Measurements from ENCODE around the gene RPTOR.

The RPTOR gene

GRCh38 chr17:80665792-80666191, 121.2 kb downstream of the RPTOR start:
- H2AFZ ChIP-seq (ENCODE audit: low read length) = no peak overlapping the region
- peaks cover 15 to 25% of the 10 kb centered on the region in 2 donors for H3K4me1 ChIP-seq (ENCODE audit: control insufficient read depth in 2 of 2, insufficient read depth in 1 of 2, low read depth in 1 of 2, low read length in 2 of 2)
- no peak overlapping the region for H2BK120ac ChIP-seq (ENCODE audit: low read depth, low read length)
- H3K18ac ChIP-seq (ENCODE audit: low read length) = no peak overlapping the region
- H4K8ac ChIP-seq (ENCODE audit: low read depth, low read length) = no peak overlapping the region
- no peak overlapping the region for H3K4me2 ChIP-seq (ENCODE audit: insufficient read depth, low read length, poor library complexity, severe bottlenecking)
- H3K9ac ChIP-seq (ENCODE audit: low read depth, low read length, poor library complexity) = no peak overlapping the region
- no peaks in the 10 kb centered on the region for H3K27me3 ChIP-seq (ENCODE audit: control insufficient read depth in 3 of 3, insufficient read depth in 3 of 3, low read depth in 1 of 3, low read length in 3 of 3)
- no peak for DNase-seq (ENCODE audit: low spot score)
- no peak overlapping the region for H4K91ac ChIP-seq (ENCODE audit: low read depth, low read length, poor library complexity)
- no peak overlapping the region for H2BK12ac ChIP-seq (ENCODE audit: low read length)
- no peak overlapping the region for H3K4me3 ChIP-seq (ENCODE audit: low read length in 2 of 2)
- no peak overlapping the region for H2BK5ac ChIP-seq (ENCODE audit: low read length)
- no peaks in the 10 kb centered on the region for H3K36me3 ChIP-seq (replicated peaks in 1 of 2; ENCODE audit: control insufficient read depth in 2 of 2, insufficient read depth in 2 of 2, low read length in 2 of 2)
- no peak overlapping the region for H3K14ac ChIP-seq (ENCODE audit: low read length)
- H2AK5ac ChIP-seq (ENCODE audit: low read depth, low read length) = no peak overlapping the region
- H3K9me3 ChIP-seq (replicated peaks in 1 of 2; ENCODE audit: control insufficient read depth in 2 of 2, insufficient read depth in 1 of 2, low read depth in 1 of 2, low read length in 2 of 2) = peaks cover 0 to 13% of the 10 kb centered on the region in 2 donors
- no peak overlapping the region for H3K23ac ChIP-seq (ENCODE audit: low read depth, low read length, poor library complexity)
- no peaks in the 10 kb centered on the region for H3K79me1 ChIP-seq (ENCODE audit: low read depth, low read length)
- no peak overlapping the region for H3K27ac ChIP-seq (replicated peaks; ENCODE audit: low read length)
- no peak overlapping the region for H2BK15ac ChIP-seq (ENCODE audit: low read length)
- no peak overlapping the region for H3K4ac ChIP-seq (ENCODE audit: low read length)
- WGBS, 2 donors (ENCODE audit: extremely low coverage in 2 of 2, insufficient read length in 2 of 2, insufficient replicate concordance in 1 of 2) = no CpG with 5 or more reads among the region's 11 CpGs

GRCh38 chr17:80666867-80667266, 122.2 kb downstream of the RPTOR start:
- no peak overlapping the region for H3K4me2 ChIP-seq (ENCODE audit: insufficient read depth, low read length, poor library complexity, severe bottlenecking)
- H3K4ac ChIP-seq (ENCODE audit: low read length) = no peak overlapping the region
- no peak for DNase-seq (ENCODE audit: low spot score)
- peaks cover 0 to 13% of the 10 kb centered on the region in 2 donors for H3K9me3 ChIP-seq (replicated peaks in 1 of 2; ENCODE audit: control insufficient read depth in 2 of 2, insufficient read depth in 1 of 2, low read depth in 1 of 2, low read length in 2 of 2)
- H4K91ac ChIP-seq (ENCODE audit: low read depth, low read length, poor library complexity) = no peak overlapping the region
- H4K8ac ChIP-seq (ENCODE audit: low read depth, low read length) = no peak overlapping the region
- no peak overlapping the region for H2AK5ac ChIP-seq (ENCODE audit: low read depth, low read length)
- H2BK120ac ChIP-seq (ENCODE audit: low read depth, low read length) = no peak overlapping the region
- peaks cover 15 to 25% of the 10 kb centered on the region in 2 donors for H3K4me1 ChIP-seq (ENCODE audit: control insufficient read depth in 2 of 2, insufficient read depth in 1 of 2, low read depth in 1 of 2, low read length in 2 of 2)
- no peak overlapping the region for H3K4me3 ChIP-seq (ENCODE audit: low read length in 2 of 2)
- H3K79me1 ChIP-seq (ENCODE audit: low read depth, low read length) = no peaks in the 10 kb centered on the region
- no CpG with 5 or more reads among the region's 12 CpGs for WGBS, 2 donors (ENCODE audit: extremely low coverage in 2 of 2, insufficient read length in 2 of 2, insufficient replicate concordance in 1 of 2)
- no peak overlapping the region for H3K23ac ChIP-seq (ENCODE audit: low read depth, low read length, poor library complexity)
- no peak overlapping the region for H3K18ac ChIP-seq (ENCODE audit: low read length)
- no peak overlapping the region for H2BK15ac ChIP-seq (ENCODE audit: low read length)
- H2BK12ac ChIP-seq (ENCODE audit: low read length) = no peak overlapping the region
- H2AFZ ChIP-seq (ENCODE audit: low read length) = no peak overlapping the region
- no peak overlapping the region for H3K9ac ChIP-seq (ENCODE audit: low read depth, low read length, poor library complexity)
- H3K27me3 ChIP-seq (ENCODE audit: control insufficient read depth in 3 of 3, insufficient read depth in 3 of 3, low read depth in 1 of 3, low read length in 3 of 3) = no peaks in the 10 kb centered on the region
- H3K27ac ChIP-seq (replicated peaks; ENCODE audit: low read length) = no peak overlapping the region
- no peak overlapping the region for H3K14ac ChIP-seq (ENCODE audit: low read length)
- no peaks in the 10 kb centered on the region for H3K36me3 ChIP-seq (replicated peaks in 1 of 2; ENCODE audit: control insufficient read depth in 2 of 2, insufficient read depth in 2 of 2, low read length in 2 of 2)
- no peak overlapping the region for H2BK5ac ChIP-seq (ENCODE audit: low read length)

GRCh38 chr17:80667462-80668277, 123.0 kb downstream of the RPTOR start:
- no peaks in the 10 kb centered on the region for H3K79me1 ChIP-seq (ENCODE audit: low read depth, low read length)
- no peak overlapping the region for H3K4ac ChIP-seq (ENCODE audit: low read length)
- no peak overlapping the region for H2BK12ac ChIP-seq (ENCODE audit: low read length)
- no peak overlapping the region for H4K8ac ChIP-seq (ENCODE audit: low read depth, low read length)
- WGBS, 2 donors (ENCODE audit: extremely low coverage in 2 of 2, insufficient read length in 2 of 2, insufficient replicate concordance in 1 of 2) = no CpG with 5 or more reads among the region's 12 CpGs
- no peaks in the 10 kb centered on the region for H3K27me3 ChIP-seq (ENCODE audit: control insufficient read depth in 3 of 3, insufficient read depth in 3 of 3, low read depth in 1 of 3, low read length in 3 of 3)
- no peak overlapping the region for H3K9ac ChIP-seq (ENCODE audit: low read depth, low read length, poor library complexity)
- H3K23ac ChIP-seq (ENCODE audit: low read depth, low read length, poor library complexity) = no peak overlapping the region
- no peak overlapping the region for H2BK5ac ChIP-seq (ENCODE audit: low read length)
- no peak overlapping the region for H2AFZ ChIP-seq (ENCODE audit: low read length)
- no peak overlapping the region for H4K91ac ChIP-seq (ENCODE audit: low read depth, low read length, poor library complexity)
- peaks cover 15 to 25% of the 10 kb centered on the region in 2 donors for H3K4me1 ChIP-seq (ENCODE audit: control insufficient read depth in 2 of 2, insufficient read depth in 1 of 2, low read depth in 1 of 2, low read length in 2 of 2)
- H3K4me3 ChIP-seq (ENCODE audit: low read length in 2 of 2) = no peak overlapping the region
- H3K36me3 ChIP-seq (replicated peaks in 1 of 2; ENCODE audit: control insufficient read depth in 2 of 2, insufficient read depth in 2 of 2, low read length in 2 of 2) = no peaks in the 10 kb centered on the region
- H3K18ac ChIP-seq (ENCODE audit: low read length) = no peak overlapping the region
- no peak overlapping the region for H2AK5ac ChIP-seq (ENCODE audit: low read depth, low read length)
- DNase-seq (ENCODE audit: low spot score) = no peak
- no peak overlapping the region for H2BK120ac ChIP-seq (ENCODE audit: low read depth, low read length)
- no peak overlapping the region for H3K4me2 ChIP-seq (ENCODE audit: insufficient read depth, low read length, poor library complexity, severe bottlenecking)
- H3K14ac ChIP-seq (ENCODE audit: low read length) = no peak overlapping the region
- H3K27ac ChIP-seq (replicated peaks; ENCODE audit: low read length) = no peak overlapping the region
- H3K9me3 ChIP-seq (replicated peaks in 1 of 2; ENCODE audit: control insufficient read depth in 2 of 2, insufficient read depth in 1 of 2, low read depth in 1 of 2, low read length in 2 of 2) = peaks cover 0 to 13% of the 10 kb centered on the region in 2 donors
- H2BK15ac ChIP-seq (ENCODE audit: low read length) = no peak overlapping the region

- peaks cover 0 to 13% of the 10 kb centered on the region in 2 donors for H3K9me3 ChIP-seq (replicated peaks in 1 of 2; ENCODE audit: control insufficient read depth in 2 of 2, insufficient read depth in 1 of 2, low read depth in 1 of 2, low read length in 2 of 2)
- H3K4me2 ChIP-seq (ENCODE audit: insufficient read depth, low read length, poor library complexity, severe bottlenecking) = no peak overlapping the region
- no peak overlapping the region for H3K4ac ChIP-seq (ENCODE audit: low read length)
- no peak overlapping the region for H2BK12ac ChIP-seq (ENCODE audit: low read length)
- H3K36me3 ChIP-seq (replicated peaks in 1 of 2; ENCODE audit: control insufficient read depth in 2 of 2, insufficient read depth in 2 of 2, low read length in 2 of 2) = no peaks in the 10 kb centered on the region
- no peak overlapping the region for H3K23ac ChIP-seq (ENCODE audit: low read depth, low read length, poor library complexity)
- H2BK120ac ChIP-seq (ENCODE audit: low read depth, low read length) = no peak overlapping the region
- no peak overlapping the region for H2BK5ac ChIP-seq (ENCODE audit: low read length)
- H2AK5ac ChIP-seq (ENCODE audit: low read depth, low read length) = peak overlapping the region; percentile 30
- H3K27ac ChIP-seq (replicated peaks; ENCODE audit: low read length) = no peak overlapping the region
- H3K79me1 ChIP-seq (ENCODE audit: low read depth, low read length) = no peaks in the 10 kb centered on the region
- no peak overlapping the region for H4K8ac ChIP-seq (ENCODE audit: low read depth, low read length)
- H3K4me1 ChIP-seq (ENCODE audit: control insufficient read depth in 2 of 2, insufficient read depth in 1 of 2, low read depth in 1 of 2, low read length in 2 of 2) = peaks cover 15 to 30% of the 10 kb centered on the region in 2 donors
- no peak overlapping the region for H4K91ac ChIP-seq (ENCODE audit: low read depth, low read length, poor library complexity)
- no peaks in the 10 kb centered on the region for H3K27me3 ChIP-seq (ENCODE audit: control insufficient read depth in 3 of 3, insufficient read depth in 3 of 3, low read depth in 1 of 3, low read length in 3 of 3)
- no CpG with 5 or more reads among the region's 20 CpGs for WGBS, 2 donors (ENCODE audit: extremely low coverage in 2 of 2, insufficient read length in 2 of 2, insufficient replicate concordance in 1 of 2)
- no peak overlapping the region for H3K9ac ChIP-seq (ENCODE audit: low read depth, low read length, poor library complexity)
- no peak overlapping the region for H2BK15ac ChIP-seq (ENCODE audit: low read length)
- H3K4me3 ChIP-seq (ENCODE audit: low read length in 2 of 2) = no peak overlapping the region
- H2AFZ ChIP-seq (ENCODE audit: low read length) = no peak overlapping the region
- peak overlapping the region; percentile 77 for H3K18ac ChIP-seq (ENCODE audit: low read length)
- DNase-seq (ENCODE audit: low spot score) = no peak
- no peak overlapping the region for H3K14ac ChIP-seq (ENCODE audit: low read length)
Observed at GRCh38 chr17:80668375-80669148, 123.9 kb downstream of the RPTOR start.

Measured in neuronal stem cell (in vitro differentiated cells).